AG09309 (cell line): ENCODE results near the gene LDLRAD4.

ENCODE experiments used
- DNase-seq: peaks from one replicate; pipeline ENCODE4 v3.0.0-alpha.2; 2010; ENCODE audit warnings: low read depth
- H3K4me3 ChIP-seq: 2 replicates; pipeline ENCODE4 v1.5.1; 2011; ENCODE audit warnings: mild to moderate bottlenecking, low read depth, low read length, moderate library complexity; ENCODE audit not compliant: control insufficient read depth
- CTCF ChIP-seq: IDR thresholded peaks from 2 replicates; pipeline ENCODE4 v1.5.1; 2011; ENCODE audit warnings: mild to moderate bottlenecking, low read depth, low read length, inconsistent platforms; ENCODE audit not compliant: insufficient read depth, control insufficient read depth; ENCODE audit errors: missing control alignments

Gene LDLRAD4

DNA sequence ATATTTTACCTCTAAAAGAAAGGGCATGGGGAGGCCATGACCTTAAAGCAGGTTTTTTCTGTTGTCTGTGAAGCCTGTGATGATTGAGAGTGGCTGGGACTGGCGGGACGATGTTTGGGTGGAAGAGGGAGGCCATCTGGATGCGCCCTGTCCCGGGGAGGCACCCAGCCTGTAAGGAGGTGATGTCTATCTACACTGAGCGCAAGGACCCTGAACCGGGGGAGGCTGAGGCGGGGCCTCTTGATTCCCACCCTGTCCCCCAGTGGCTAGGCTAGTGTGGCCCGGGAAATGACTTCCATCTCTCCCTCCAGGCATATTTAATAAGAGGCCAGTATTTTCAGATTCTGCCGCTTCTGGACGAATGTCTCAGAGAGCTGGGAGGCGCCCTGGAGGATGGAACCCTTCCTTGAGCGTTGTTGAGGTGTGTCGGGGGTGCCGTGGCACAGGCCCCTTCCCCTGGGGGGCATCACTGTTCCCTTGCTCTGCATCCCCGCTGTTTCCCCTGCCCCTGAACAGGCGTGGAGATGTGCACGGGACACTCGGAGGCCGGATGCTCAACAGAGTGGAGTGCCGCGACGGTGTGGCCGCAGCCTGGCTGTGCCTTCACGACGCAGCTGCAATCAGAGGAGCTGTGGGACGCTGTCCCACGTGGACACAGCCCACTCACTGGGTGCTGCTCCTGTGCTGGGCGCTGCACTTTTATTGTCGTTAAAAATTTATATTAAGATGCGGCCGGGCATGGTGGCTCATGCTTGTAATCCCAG lies 185.4 kb downstream of the LDLRAD4 start:
- no peak overlapping the region for H3K4me3 ChIP-seq
- no peak for DNase-seq
- TF ChIP-seq CTCF, result no peak

GRCh38 chr18:13405305-13406038 lies 186.9 kb downstream of the LDLRAD4 start:
- DNase-seq, result no peak
- TF ChIP-seq CTCF, result no peak
- H3K4me3 ChIP-seq, result no peak overlapping the region

DNA sequence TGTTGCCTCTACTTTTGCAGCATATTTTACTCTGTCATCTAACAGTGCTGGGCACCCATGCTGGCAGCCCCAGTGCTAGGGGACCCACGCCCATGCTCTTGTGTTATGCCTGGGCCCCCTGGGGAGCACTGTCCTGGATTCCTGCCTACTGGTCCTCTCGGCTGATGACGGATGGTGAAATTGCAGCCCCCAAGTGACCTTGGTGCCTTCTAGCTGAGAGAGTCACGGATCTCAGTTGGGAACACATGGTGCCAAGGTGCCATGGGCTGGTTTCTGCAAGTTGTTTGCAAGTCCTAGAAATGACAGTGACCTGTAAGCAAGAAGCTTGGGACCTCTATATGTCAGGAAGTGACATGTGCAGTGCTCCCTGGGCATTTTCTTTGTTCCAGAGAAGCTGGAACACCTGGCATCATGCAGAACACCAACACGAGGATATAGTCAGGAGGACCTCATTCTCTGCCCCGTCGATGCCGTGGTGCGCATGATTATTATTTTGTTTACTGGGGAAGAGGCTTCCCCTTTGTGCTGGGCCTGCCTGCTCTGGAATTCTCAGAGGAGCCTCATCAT lies 187.6 kb downstream of the LDLRAD4 start:
- H3K4me3 ChIP-seq, result no peak overlapping the region
- TF ChIP-seq CTCF, result no peak
- no peak for DNase-seq

DNA sequence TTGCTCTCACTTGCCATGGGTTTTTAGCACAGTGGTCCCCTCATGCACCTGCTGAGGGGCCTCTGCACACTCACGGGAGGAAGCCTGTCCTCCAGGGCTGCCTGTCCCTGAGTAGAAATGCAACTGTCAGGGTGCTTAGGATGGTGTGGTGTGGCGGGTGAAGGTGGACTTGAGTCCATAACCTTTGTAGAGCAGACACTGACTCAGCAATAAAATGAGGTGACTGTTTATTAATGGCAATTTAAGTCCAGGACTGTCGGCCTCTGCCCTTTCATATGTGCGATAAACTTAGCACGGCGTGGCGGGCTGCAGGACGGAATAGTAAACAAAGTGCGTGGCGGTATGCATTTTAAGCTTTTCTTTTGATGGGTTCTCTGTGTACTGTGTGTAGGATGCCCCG lies 188.2 kb downstream of the LDLRAD4 start:
- no peak overlapping the region for H3K4me3 ChIP-seq
- no peak for TF ChIP-seq CTCF
- no peak for DNase-seq

- H3K4me3 ChIP-seq, result no peak overlapping the region
- DNase-seq, result no peak
- no peak for TF ChIP-seq CTCF
These were observed 188.9 kb downstream of the LDLRAD4 start for GRCh38 chr18:13407484-13407883.

- H3K4me3 ChIP-seq, result no peak overlapping the region
- DNase-seq, result no peak
- TF ChIP-seq CTCF, result no peak
These were observed 190.5 kb downstream of the LDLRAD4 start for GRCh38 chr18:13409026-13409425.
